HG03575 (cell line): ENCODE data around the gene MAGEC1.
"Not testable (repeated sequence)": the region's sequence is repeated elsewhere in the genome, so short reads cannot be mapped to it uniquely, and the experiment has no call there.

Experiments used
- ATAC-seq: cut with Tn5 transposase; IDR thresholded peaks from one replicate; pipeline ENCODE4 v1.9.1; 2021; ENCODE audit not compliant: unreplicated experiment, insufficient number of reproducible peaks, low FRiP score; ENCODE audit errors: extremely low read depth

MAGEC1 gene, protein sequence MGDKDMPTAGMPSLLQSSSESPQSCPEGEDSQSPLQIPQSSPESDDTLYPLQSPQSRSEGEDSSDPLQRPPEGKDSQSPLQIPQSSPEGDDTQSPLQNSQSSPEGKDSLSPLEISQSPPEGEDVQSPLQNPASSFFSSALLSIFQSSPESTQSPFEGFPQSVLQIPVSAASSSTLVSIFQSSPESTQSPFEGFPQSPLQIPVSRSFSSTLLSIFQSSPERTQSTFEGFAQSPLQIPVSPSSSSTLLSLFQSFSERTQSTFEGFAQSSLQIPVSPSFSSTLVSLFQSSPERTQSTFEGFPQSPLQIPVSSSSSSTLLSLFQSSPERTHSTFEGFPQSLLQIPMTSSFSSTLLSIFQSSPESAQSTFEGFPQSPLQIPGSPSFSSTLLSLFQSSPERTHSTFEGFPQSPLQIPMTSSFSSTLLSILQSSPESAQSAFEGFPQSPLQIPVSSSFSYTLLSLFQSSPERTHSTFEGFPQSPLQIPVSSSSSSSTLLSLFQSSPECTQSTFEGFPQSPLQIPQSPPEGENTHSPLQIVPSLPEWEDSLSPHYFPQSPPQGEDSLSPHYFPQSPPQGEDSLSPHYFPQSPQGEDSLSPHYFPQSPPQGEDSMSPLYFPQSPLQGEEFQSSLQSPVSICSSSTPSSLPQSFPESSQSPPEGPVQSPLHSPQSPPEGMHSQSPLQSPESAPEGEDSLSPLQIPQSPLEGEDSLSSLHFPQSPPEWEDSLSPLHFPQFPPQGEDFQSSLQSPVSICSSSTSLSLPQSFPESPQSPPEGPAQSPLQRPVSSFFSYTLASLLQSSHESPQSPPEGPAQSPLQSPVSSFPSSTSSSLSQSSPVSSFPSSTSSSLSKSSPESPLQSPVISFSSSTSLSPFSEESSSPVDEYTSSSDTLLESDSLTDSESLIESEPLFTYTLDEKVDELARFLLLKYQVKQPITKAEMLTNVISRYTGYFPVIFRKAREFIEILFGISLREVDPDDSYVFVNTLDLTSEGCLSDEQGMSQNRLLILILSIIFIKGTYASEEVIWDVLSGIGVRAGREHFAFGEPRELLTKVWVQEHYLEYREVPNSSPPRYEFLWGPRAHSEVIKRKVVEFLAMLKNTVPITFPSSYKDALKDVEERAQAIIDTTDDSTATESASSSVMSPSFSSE

DNA sequence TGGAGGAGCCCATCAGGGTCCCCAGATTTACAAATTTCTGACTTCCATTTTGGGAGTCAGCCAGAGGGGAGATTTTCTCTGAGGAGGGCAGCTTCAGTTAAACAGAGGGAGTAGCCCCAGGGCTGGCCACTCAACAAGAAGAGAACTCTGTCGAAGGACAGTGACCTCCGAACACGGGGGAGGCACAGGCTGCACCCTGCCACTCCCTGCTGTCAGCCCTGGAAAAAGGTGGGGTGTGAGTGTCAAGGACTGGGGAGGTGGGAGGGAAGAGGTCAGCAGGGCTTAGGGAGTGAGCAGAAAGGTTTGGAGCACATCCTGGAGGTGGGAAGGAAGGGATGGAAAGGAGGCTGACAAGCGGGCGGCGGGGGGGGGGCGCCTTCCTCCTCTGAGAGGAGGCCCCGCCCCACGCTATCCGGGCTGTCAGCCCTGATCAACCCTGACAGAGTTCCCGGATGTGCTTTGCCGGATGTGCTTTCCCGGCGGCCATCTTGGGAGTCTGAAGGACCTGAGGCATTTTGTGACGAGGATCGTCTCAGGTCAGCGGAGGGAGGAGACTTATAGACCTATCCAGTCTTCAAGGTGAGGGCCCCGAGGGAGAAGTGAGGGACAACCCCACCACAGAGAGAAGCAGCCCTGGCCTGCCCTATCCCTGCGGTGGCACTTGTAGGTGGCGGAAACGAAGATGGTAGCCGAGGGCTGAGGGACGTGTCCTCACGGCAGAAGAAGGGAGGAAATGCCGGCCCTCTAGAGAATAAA, at the start of gene MAGEC1:
TSS of gene MAGEC1 (plus strand) at position 495 of the 756 bp plus-strand sequence. CDS start 1,179 bp downstream, outside the sequence.
- ATAC-seq = no peak

- no peak for ATAC-seq
Observed at GRCh38 chrX:141857479-141857878, 46.2 kb upstream of the MAGEC1 start.

DNA sequence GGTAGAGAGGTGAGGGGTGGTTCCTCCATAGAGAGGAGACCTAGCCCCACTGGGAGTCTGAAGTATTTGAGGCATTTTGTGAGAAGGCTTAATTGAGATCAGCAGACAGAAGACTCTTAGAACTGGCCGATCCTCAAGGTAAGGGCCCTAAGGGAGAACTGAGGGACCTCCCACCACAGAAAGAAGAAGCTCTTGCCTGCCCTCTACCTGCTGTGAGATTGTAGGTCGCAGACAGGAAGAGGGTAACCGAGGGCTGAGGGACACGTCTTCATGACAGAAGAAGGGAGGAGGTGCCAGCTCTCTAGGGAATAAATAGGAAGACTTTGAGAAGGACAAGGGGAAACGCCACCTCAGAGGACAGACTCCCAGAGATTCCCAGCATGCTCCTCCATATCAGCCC, 24.1 kb upstream of the MAGEC1 start:
- no peak for ATAC-seq

GRCh38 chrX:141888811-141889210, 14.9 kb upstream of the MAGEC1 start:
- not testable (repeated sequence) for ATAC-seq

GRCh38 chrX:141894733-141895132, 9.0 kb upstream of the MAGEC1 start:
- ATAC-seq = no peak

DNA sequence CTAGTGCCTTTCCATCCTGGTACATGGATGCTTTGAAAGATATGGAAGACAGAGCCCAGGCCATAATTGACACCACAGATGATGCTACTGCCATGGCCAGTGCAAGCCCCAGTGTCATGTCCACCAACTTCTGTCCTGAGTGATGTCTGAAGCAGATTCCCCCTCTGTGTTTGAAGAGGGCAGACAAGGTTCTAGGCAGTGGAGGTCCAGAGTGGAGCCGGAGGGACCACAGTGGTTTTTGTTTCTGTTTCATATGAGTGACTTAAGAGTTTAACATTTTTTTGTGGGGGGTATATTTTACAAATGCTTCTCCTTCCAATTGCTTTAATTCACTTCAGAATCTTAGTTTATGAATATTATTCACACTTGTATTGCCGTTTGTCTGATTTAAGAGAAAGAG, 6.0 kb upstream of the MAGEC1 start:
- no peak for ATAC-seq

DNA sequence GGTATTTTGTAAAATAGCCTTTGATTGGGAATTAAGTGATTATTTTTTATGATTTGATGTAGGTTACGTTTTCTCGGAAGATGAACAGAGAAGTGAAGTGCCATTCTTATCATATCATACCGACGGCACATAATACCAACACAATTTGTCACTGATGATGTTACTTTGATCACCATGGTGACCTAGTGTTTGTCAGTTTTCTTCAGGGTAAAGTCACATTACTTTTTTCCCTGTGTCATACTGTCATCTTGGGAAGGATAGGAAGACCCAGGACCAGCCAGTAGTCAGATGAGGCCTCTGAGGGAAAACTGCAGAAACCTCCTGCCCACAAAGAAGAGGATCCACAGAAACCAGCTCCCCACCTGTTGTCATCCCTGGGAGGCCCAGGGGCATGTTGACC, 1.3 kb upstream of the MAGEC1 start:
- ATAC-seq = no peak

DNA sequence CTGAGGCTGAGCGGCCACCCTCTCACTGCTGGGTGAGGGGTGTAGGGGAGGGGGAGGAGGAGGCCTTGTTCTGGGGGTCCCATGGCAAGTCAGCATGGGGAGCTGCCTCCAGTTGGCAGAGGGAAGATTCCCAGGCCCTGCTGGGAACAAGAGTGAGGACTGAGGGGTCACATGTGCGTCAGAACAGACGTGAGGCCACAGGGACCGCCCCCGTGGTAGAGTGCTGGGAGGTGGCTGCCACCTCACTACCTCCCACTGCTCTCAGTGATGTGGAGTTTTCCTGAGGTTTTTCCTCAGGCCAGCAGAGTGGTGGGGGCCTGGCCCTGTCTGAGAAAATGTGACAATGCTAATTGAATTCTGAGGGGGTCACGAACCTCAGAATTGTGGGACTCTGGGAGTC, 568 bp downstream of the MAGEC1 start:
- no peak for ATAC-seq

- no peak for ATAC-seq
Observed at GRCh38 chrX:141917801-141918200, 14.1 kb downstream of the MAGEC1 start.

GRCh38 chrX:141924293-141924692, 20.6 kb downstream of the MAGEC1 start:
- no peak for ATAC-seq

DNA sequence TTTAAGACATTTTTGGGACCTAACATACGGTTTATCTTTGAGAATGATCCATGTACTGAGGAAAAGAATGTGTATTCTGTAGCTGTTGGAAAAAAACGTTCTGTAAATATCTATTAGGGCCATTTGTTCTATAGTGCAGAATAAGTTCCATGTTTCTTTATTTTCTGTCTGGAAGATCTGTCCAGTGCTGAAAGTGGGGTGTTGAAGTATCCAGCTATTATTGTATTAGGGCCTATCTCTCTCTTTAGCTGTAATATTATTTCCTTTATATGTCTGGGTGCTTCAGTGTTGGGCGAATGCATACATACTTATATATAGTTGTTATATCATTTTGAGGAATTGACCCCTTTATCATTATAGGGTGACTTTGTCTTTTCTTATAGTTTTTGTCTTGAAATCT, 24.7 kb downstream of the MAGEC1 start:
- ATAC-seq = no peak

- no peak for ATAC-seq
Observed at GRCh38 chrX:141934059-141934641, 30.5 kb downstream of the MAGEC1 start.

GRCh38 chrX:141935645-141936044, 32.0 kb downstream of the MAGEC1 start:
- ATAC-seq = no peak

GRCh38 chrX:141936080-141936479, 32.4 kb downstream of the MAGEC1 start:
- no peak for ATAC-seq

- ATAC-seq = no peak
Observed at GRCh38 chrX:141941234-141941633, 37.5 kb downstream of the MAGEC1 start.

- ATAC-seq = no peak
Observed at GRCh38 chrX:141945426-141945825, 41.7 kb downstream of the MAGEC1 start.

DNA sequence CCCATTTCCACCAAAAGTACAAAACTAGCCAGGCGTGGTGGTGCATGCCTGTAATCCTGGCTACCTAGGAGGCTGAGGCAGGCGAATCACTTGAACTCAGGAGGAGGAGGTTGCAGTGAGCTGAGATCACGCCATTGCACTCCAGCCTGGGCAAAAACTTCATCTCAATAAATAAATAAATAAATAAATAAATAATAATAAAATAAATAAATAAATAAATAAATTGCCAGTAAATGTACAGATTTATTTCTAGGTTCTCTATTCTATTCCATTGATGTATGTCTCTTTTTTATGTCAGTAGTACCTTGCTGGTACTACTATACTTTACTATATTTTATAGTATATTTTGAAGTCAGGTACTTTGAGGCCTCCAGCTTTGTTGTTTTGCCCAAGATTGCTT, 43.7 kb downstream of the MAGEC1 start:
- no peak for ATAC-seq

GRCh38 chrX:141952603-141953002, 48.9 kb downstream of the MAGEC1 start:
- ATAC-seq = no peak

DNA sequence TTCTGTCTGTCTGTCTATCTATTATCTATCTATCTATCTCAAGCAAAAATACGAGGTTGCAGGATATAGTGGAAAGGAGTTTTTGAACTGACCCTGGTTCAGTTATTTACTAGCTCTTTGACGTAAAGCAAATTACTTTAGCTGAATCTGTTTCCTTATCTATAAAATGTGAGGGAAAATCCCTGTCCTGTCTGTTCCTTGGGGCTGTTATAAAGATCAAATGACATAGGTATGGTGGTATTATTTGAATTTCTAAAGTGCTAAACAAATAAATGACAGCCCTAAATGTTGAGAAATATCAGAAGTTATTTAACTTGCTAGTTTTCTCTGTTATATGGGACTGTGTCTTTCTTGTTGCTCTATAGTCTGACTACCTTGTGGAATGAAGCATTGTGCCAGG, 55.0 kb downstream of the MAGEC1 start:
- ATAC-seq = no peak
